HG03025 (cell line): Measurements from ENCODE around the gene HYAL1.
A peak's percentile ranks its signal among the peaks of the same experiment; 100 is the strongest.
"Not testable (repeated sequence)": the region's sequence is repeated elsewhere in the genome, so short reads cannot be mapped to it uniquely, and the experiment has no call there.

Source experiments
- ATAC-seq: cut with Tn5 transposase; IDR thresholded peaks from one replicate; pipeline ENCODE4 v1.9.1; 2021; ENCODE audit warnings: mild to moderate bottlenecking, moderate library complexity; ENCODE audit not compliant: unreplicated experiment, low FRiP score

The HYAL1 gene

DNA sequence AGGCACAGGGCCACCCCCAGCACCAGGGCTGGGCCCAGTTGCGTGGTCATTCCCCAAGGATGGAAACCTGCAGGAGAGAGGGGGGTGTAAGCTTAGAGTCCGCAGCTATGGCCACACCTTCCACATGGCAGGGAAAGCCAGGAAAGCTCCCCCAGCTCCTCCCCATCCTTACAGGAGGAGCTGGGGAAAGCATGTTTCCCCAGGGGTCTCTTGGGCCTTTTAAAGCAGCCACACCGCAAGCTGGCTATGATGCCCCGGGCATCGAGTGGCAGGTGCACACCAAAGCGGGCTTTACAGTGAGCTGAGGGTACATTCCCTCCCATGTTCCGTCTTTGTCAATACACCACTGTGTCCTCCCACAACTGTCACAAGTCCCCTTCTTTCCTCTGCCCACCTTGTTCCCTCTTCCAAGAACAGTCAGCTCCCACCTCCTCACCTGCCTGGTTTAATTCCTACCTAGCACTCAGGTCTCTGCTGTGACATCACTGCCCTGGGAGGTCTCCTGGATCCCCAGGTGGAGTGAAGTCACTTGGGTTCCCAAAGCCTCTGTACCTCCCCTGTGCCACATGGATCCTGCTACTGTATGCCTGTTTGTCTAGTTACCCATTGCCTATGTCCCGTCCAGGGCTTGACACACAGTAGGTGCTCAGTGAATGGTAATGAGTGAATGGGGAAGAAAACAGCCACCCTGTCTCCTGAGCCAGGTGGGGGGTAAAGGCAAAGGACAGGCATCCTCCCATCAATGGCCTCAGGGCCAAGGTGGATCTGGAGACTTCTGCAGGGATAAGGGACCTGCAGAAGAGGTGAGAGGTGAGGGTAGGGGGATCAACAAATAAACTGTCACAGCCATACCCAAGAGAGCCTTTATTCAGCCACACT, 7.6 kb downstream of the HYAL1 start:
- no peak for ATAC-seq

GRCh38 chr3:50294492-50295403, 8.6 kb downstream of the HYAL1 start:
- no peak for ATAC-seq

- no peak for ATAC-seq
Observed at GRCh38 chr3:50294089-50294488, 9.3 kb downstream of the HYAL1 start.

DNA sequence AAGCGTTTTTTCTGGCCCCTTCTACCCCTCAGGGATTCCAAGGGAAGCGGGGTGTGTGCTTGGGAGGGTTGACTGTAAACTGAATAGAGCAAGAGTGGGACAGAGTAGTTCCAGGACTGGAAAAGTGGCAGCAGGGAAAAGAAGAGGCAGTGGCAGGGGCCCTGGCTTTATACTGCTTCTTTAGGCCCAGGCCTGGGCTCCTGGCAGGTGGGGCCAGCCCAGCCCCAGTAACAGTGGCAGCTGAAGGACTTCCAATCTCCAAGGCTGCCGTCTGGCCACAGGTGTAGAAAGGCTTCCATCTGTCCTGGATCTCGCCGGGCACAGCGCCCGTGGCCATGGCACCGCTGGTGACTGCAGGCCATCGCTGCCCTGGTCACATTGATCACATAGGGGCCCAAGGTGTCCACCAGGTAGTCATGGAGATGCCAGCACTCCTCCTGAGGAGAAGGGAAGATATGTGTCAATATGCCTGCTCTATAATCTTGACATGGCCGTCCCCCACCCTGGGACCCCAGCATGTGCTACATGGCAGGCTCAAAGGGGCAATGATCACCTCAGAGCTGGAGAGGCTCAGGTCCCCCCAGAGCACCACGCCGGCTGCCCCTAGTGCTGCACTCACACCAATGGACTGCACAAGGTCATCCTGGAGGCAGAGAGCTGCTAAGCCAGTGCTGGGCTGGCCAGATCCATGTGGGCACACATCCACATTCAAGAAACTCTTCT, 10.1 kb downstream of the HYAL1 start:
- no peak for ATAC-seq

- peak; percentile 73 for ATAC-seq
Observed at GRCh38 chr3:50292159-50293078, 11.0 kb downstream of the HYAL1 start, which contains the start of gene IFRD2. IFRD2 (minus strand) TSS chr3:50292429; CDS start chr3:50292274, 155 bp downstream.

- no peak for ATAC-seq
Observed at GRCh38 chr3:50290161-50290641, 13.2 kb downstream of the HYAL1 start.

DNA sequence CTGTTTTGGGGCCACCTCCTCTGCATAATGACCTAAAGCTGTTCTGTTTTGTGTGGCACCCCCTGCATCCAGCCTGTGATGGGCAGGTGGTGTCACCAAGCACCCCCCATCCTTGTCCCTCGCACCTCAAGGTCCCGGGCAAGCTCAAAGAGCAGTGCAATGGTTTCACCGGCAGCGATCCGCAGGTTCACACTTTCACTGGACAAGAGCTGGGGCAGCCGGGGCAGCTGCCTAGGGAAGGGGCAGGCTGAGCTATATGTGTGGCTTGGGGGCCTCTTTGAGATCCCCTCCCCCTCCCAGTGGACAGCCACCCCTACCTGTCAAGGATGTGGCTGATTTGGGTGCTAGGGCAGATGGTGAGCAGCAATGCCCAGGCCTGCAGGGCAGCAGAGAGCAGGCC, 14.2 kb downstream of the HYAL1 start:
- ATAC-seq, result no peak

DNA sequence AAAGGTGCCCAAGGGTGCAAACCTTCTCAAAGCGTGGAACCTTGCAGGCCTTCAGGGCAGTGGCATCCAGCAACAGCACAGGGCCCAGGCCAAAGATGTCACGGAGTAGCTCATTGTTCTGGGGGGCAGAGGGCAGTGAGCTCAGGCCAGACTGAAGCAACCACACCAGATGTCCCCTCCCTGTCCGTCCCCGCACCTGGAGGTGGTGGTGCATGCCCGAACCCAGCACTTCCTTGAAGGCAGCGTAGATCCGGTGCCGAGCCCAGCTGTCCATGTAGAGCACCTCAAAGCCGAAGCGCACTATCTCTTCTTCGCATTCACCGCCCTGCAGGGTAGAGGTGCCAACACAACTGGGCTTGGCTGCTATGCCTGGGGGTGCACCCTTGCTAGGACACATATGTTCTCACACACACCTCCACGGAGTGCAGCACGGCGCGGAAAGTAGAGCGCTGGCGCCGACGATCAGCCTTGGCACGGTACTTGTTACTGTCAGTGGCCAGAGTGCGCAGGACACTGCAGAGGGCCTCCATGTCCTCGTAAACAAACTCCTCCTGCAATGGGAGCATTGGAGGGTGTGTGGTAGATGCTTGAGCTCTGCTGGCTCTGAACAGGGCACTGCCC, 14.9 kb downstream of the HYAL1 start:
- no peak for ATAC-seq

GRCh38 chr3:50287262-50287661, 16.1 kb downstream of the HYAL1 start:
- no peak for ATAC-seq

DNA sequence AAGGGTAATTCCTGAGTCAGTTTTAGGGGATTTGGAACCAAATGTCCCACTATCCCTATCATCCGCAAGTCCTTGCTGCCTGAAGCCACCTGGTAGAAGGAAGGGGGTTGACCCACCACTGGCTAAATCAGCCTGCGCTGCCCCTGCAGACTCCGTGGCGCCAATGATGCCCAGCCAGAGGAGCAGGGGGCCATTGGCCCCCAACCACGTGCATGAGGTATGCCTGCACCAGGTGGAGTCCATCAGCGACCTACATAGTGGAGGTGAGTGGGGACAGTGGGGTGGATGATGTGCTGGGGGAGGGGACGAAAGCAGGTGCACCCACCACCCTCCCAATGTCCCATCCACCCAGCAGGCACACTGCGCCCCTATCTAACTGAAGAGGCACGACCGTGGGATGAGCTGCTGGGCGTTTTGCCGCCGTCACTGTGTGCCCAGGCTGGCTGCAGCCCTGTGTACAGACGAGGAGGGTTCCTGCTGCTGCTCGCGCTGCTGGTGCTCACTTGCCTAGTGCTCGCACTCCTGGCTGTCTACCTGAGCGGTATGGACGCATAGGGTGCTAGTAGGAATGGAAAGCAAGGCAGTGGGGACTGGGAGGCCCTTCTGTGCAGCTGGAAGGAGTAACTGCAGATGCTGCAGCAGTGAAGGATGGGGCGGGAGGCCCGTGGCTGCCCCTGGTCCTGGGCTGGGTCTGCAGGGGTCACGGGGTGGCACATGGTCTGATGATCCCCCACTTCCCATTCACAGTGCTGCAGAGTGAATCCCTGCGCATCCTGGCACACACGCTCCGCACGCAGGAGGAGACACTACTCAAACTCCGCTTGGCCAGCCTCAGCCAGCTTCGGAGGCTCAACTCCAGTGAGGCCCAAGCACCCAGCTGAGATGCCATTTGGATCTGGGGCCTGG, 16.8 kb downstream of the HYAL1 start:
- ATAC-seq, result no peak

- not testable (repeated sequence) for ATAC-seq
Observed at GRCh38 chr3:50284121-50284520, 19.3 kb downstream of the HYAL1 start.

- no peak for ATAC-seq
Observed at GRCh38 chr3:50279255-50280016, 23.9 kb downstream of the HYAL1 start.

- no peak for ATAC-seq
Observed at GRCh38 chr3:50278880-50279224, 24.5 kb downstream of the HYAL1 start, which contains the start of gene LSMEM2. LSMEM2 (plus strand) TSS chr3:50279087; CDS start chr3:50279114, 27 bp downstream.

GRCh38 chr3:50278123-50278879, 25.1 kb downstream of the HYAL1 start:
- ATAC-seq, result no peak

- no peak for ATAC-seq
Observed at GRCh38 chr3:50276762-50277101, 26.6 kb downstream of the HYAL1 start.

GRCh38 chr3:50275996-50276761, 27.2 kb downstream of the HYAL1 start:
- ATAC-seq, result no peak
